ENCODE data around the gene KIF26B.

DNA sequence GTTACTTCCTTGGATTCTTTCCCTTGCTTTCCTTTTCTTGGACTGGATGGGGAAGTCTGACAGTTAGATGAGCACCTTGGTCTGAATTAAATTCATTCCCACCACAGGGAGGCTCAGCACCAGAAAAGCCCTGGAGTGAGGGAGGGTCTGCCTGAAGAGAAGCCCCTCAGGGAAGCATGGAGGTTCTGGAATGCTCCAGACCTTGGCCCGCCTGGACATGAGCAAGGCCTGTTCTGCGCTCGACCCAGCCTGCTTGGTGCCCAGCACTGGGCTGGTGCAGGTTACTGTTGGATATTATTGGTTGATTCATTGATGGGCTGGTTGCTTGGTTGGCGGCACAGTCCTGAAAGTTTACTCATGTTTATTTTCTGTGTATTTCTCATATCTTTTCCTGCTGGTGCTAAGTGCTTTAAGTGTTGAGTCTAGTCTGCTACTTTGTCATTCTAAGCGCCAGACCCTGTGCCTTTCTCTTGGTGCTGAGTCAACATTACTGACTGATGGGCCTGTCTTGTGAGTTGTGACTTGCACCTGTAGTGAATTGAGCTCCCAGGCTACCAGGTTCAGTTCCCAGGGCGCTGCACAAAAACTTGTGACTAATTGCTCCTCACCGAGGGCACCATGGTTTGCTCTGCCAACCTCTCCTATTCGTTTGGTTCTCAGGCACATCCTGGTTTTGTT lies 538.5 kb downstream of the KIF26B start:
- TF ChIP-seq EZH2 (IDR thresholded peaks at IDR 0.05; ENCODE audit: insufficient read depth, poor library complexity, severe bottlenecking): no peak
- no peak for TF ChIP-seq EZH2phosphoT487 (IDR thresholded peaks at IDR 0.05; ENCODE audit: insufficient read depth, low read depth)

All from GM23248 (cell line).